ENCODE data around the gene CPT1C.

Gene CPT1C

DNA sequence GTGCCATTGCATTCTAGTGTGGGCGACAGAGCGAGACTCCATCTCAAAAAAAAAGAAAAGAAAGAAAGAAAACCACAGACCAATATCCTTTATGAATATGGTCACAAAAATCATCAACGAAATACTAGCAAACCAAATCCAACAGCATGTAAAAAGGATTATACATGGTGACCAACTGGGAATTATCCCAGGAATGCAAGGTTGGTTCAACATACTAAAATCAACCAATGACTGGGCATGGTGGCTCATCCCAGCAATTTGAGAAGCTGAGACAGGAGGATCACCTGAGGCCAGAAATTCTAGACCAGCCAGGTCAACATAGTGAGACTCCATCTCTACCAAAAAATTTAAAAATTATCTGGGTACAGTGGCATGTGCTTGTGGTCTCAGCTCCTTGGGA, 65.0 kb downstream of the CPT1C start:
- no peak for DNase-seq (ENCODE audit: low read depth in 3 of 3)

DNA sequence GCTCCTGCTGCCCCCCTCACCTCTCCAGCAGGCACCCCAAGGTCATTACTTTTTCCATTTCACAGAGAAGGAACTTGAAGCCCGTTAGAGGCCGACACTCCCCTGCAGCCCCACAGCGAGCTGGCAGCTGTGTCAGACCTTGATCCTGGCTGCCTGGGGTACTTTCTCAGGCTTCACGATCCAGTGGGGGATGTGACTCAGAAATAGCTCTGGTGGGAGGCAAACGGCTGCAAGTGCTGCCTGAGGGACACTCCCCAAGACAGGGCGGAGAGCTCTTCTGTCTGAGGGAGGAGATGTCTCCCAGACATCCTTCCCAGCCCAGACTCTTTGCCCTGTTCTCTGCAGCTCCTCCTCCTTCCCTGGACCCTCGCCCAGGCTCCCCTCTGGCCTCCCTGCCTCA, 67.4 kb downstream of the CPT1C start:
- DNase-seq (ENCODE audit: low read depth in 3 of 3) = no peak

DNA sequence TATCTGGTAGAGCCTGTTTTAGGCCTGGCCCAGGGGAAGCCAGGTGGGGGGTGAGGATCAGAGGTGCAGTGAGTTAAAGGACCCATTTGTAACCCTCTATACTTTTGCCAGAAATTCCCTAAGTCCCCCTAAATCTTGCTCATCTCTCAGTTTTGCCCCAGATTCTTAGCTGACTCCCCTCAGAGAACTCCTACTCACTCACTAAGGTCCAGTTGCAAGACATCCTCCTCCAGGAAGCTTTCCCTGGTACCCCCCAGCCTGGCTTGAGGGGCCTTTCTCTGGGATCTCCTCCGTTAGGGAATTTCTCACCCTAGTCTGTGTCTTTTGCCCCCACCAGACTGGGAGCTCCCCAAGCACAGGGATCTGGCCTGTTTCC, 70.3 kb downstream of the CPT1C start:
- no peak for DNase-seq (ENCODE audit: low read depth in 3 of 3)

DNA sequence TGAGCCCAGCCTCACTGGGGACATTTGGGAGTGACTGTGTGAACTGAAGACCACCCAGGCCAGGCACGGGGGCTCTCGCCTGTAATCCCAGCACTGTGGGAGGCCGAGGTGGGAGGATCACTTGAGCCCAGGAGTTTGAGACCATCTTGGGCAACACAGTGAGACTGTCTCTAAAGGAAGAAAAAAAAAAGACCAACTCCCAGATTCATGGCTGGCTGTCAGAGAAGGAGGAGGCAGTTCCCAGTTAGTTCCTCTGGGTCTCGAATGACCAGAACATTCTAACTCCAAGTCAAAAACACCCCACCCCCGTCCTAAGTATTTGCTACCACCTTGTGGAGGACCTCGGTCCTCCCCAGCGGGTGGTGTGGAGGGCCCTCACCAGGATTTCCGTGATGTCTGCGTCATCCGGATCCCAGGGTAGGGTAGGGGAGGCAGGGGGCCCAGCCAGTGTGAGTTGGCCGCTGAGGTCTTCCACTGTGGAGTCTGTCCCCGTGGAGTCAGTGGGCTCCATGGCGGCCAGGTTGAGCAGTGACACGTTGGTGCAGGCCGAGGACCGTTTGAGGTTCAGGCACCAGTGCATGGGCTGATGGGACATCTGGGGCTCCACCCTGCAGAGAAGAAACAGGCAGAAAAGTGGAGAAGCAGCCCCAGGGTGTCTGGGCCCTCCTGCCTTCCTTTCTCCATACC, 70.9 kb downstream of the CPT1C start:
- DNase-seq (ENCODE audit: low read depth in 3 of 3) = no peak

DNA sequence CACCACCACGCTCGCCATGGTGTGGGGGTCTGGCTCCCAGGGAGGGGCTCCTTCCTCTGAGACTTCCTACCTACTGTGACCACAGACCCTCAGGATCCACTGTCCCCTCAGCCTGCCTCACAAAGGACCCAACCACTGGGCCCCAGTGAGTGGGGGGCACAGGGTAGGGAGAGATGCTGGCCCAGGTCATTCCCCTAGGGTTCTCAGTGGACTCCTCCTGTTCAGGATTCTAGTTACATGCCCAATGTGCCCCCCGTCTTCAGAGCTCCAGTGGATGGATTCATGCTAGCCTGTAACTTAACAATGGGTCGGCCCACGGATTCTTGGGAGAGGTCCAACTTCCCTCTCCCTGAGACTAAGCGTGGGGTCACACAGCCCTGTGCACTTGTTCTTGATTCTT, 72.3 kb downstream of the CPT1C start, which contains the start of gene TSKS:
Gene TSKS, minus strand, starts transcription at position 77 of the 400 bp plus-strand sequence. Its CDS starts 59 bp downstream, at position 18.
- DNase-seq (ENCODE audit: low read depth in 3 of 3) = no peak

All from stimulated activated CD4-positive, alpha-beta T cell treated with anti-CD3 and anti-CD28 coated beads, TNF-alpha, amount 100 ng/mL, for 24 hours (primary cell).